ENCODE measurements around the gene CLCN4.

CLCN4 gene

GRCh38 chrX:10120828-10121227, 35.9 kb upstream of the CLCN4 start:
- TF ChIP-seq GATA3 (IDR thresholded peaks at IDR 0.05; ENCODE audit: low read depth, low read length) (no peak), GATA2 (IDR thresholded peaks at IDR 0.05; ENCODE audit: low read depth, low read length) (no peak)

DNA sequence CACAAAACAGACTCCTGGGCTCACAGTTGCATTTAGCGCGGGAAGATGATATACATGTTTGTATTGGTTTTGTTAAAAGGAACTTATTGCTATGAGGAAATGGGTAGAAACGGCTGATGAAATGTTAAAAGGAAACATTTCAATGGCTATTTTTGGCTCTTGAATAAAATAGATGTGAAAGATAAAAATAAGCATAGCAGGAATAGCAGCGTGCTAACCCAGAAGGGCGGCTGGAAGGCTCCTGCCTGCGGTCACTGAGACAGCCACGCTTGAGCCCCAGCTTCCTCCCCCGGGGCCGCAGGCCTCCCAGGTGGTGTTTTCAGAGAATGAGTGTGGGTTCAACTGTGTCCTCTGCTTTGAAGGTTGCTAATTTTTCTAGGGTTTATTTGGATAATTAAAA, 35.0 kb upstream of the CLCN4 start:
- TF ChIP-seq GATA2 (IDR thresholded peaks at IDR 0.05; ENCODE audit: low read depth, low read length) = no peak
- no peak for TF ChIP-seq GATA3 (IDR thresholded peaks at IDR 0.05; ENCODE audit: low read depth, low read length)

GRCh38 chrX:10124506-10125247, 32.1 kb upstream of the CLCN4 start:
- TF ChIP-seq GATA3 (IDR thresholded peaks at IDR 0.05; ENCODE audit: low read depth, low read length) (no peak), GATA2 (IDR thresholded peaks at IDR 0.05; ENCODE audit: low read depth, low read length) (no peak)

- TF ChIP-seq GATA2 (IDR thresholded peaks at IDR 0.05; ENCODE audit: low read depth, low read length) (no peak), GATA3 (IDR thresholded peaks at IDR 0.05; ENCODE audit: low read depth, low read length) (no peak)
Measured at GRCh38 chrX:10125248-10125615, 31.5 kb upstream of the CLCN4 start.

DNA sequence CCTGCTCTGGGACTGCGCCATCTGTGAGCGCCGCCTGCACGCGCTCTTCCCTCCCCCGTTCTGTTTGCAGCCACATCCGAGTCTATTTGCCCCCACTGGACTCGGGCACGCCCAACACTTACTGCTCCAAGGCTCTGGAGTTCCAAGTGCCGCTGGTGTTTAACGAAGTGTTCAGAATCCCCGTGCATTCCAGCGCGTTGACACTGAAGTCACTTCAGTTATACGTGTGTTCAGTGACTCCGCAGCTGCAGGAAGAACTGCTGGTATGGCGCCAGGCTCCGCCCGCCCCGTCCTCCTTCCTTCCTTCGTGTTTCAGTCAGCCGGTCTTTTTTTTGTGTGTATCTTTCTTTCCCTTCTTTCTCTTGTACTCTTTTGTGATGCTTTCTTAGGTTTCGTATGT, 30.7 kb upstream of the CLCN4 start:
- TF ChIP-seq GATA3 (IDR thresholded peaks at IDR 0.05; ENCODE audit: low read depth, low read length) = no peak
- no peak for TF ChIP-seq GATA2 (IDR thresholded peaks at IDR 0.05; ENCODE audit: low read depth, low read length)

DNA sequence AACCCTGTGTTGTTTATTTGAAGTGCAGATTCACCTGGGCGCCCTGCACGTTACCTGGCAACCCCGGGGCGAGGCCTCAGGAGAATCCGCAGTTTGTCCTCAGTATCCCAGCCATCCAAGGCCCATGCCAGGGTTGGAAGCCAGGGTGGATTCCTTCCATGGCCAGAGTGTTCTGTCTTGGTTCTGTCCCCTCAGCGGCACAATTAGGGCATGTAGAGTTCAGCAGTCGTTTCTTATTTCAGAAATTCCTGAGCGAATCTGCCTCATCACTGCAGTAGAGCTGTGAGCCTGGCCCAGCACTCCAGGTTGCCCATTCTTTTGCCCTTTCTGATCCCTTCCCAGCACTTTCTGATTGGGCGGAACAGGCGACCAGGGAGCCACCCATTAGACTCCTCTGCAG, 29.9 kb upstream of the CLCN4 start:
- TF ChIP-seq GATA2 (IDR thresholded peaks at IDR 0.05; ENCODE audit: low read depth, low read length) (no peak), GATA3 (IDR thresholded peaks at IDR 0.05; ENCODE audit: low read depth, low read length) (no peak)

DNA sequence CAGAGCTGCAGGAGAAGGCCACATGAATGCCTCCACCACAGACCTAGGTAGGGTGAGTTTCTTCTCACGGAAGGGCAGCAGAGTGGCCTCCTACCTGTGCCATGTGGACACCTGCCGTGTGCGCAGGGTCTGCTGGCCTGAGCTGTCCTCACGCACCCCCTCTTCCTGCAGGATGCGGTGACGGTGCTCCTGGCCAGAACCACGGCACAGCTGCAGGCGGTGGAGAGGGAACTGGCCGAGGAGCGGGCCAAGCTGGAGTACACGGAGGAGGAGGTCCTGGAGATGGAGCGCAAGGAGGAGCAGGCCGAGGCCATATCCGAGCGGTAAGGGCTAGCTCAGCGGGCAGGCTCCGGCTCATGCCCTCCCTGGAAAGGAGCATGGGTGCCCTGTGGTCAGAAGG, 28.4 kb upstream of the CLCN4 start:
- TF ChIP-seq GATA2 (IDR thresholded peaks at IDR 0.05; ENCODE audit: low read depth, low read length) (no peak), GATA3 (IDR thresholded peaks at IDR 0.05; ENCODE audit: low read depth, low read length) (no peak)

GRCh38 chrX:10129229-10129628, 27.5 kb upstream of the CLCN4 start:
- TF ChIP-seq GATA3 (IDR thresholded peaks at IDR 0.05; ENCODE audit: low read depth, low read length) (no peak), GATA2 (IDR thresholded peaks at IDR 0.05; ENCODE audit: low read depth, low read length) (no peak)

- TF ChIP-seq GATA2 (IDR thresholded peaks at IDR 0.05; ENCODE audit: low read depth, low read length) (no peak), GATA3 (IDR thresholded peaks at IDR 0.05; ENCODE audit: low read depth, low read length) (no peak)
Measured at GRCh38 chrX:10130354-10130753, 26.4 kb upstream of the CLCN4 start.

GRCh38 chrX:10133980-10134676, 22.6 kb upstream of the CLCN4 start:
- no peak for TF ChIP-seq GATA3 (IDR thresholded peaks at IDR 0.05; ENCODE audit: low read depth, low read length)
- TF ChIP-seq GATA2 (IDR thresholded peaks at IDR 0.05; ENCODE audit: low read depth, low read length) = no peak

- TF ChIP-seq GATA3 (IDR thresholded peaks at IDR 0.05; ENCODE audit: low read depth, low read length) (no peak), GATA2 (IDR thresholded peaks at IDR 0.05; ENCODE audit: low read depth, low read length) (no peak)
Measured at GRCh38 chrX:10134921-10135320, 21.9 kb upstream of the CLCN4 start.

DNA sequence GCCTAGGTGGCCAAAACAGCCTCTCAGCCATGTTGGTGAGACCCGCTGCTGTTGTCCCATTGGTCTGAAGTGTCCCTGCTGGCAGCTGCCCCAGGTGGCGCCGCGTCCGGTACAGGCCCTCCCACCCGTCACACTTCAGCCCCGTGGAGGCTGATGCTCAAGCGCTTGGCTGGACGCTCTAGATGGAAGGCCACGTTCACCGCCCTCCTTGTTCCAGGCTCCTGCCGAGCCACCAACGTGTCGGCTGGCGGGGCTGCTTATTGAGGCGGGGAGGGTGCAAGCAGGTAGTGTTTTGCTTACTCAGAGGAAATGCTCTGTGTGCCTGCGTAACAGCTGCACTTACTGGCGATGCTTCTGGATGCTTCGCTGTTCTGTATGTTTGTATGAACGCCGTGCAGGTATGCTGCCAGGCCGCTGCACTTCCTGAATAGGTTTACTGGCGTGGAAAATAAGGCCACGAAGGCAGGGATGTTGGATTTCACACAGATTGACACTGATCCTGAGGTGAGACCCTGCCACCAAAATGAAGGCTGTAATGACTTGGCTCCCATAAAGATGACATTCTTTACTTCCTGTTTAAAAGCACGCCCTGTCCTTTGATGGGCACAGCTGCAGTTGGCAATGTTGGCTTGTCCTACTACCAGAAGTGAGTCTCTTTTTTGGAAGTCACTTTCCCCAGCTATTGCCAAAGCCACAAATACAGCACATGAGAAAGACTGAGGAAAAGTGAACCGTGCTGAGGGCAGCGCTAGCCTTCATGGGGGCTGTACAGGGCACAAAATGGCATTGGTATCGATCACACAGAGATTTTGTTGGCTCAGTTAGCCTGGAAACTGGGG, 21.0 kb upstream of the CLCN4 start:
- TF ChIP-seq GATA3 (IDR thresholded peaks at IDR 0.05; ENCODE audit: low read depth, low read length) (no peak), GATA2 (IDR thresholded peaks at IDR 0.05; ENCODE audit: low read depth, low read length) (no peak)

- no peak for TF ChIP-seq GATA2 (IDR thresholded peaks at IDR 0.05; ENCODE audit: low read depth, low read length)
- no peak for TF ChIP-seq GATA3 (IDR thresholded peaks at IDR 0.05; ENCODE audit: low read depth, low read length)
Measured at GRCh38 chrX:10138726-10139125, 18.0 kb upstream of the CLCN4 start.

- no peak for TF ChIP-seq GATA2 (IDR thresholded peaks at IDR 0.05; ENCODE audit: low read depth, low read length)
- TF ChIP-seq GATA3 (IDR thresholded peaks at IDR 0.05; ENCODE audit: low read depth, low read length) = no peak
Measured at GRCh38 chrX:10140264-10140663, 16.5 kb upstream of the CLCN4 start.
